Measurements from ENCODE around the gene ALLC.

Gene ALLC

GRCh38 chr2:3641841-3642421 lies 16.1 kb upstream of the ALLC start:
- DNase-seq: no peak

DNA sequence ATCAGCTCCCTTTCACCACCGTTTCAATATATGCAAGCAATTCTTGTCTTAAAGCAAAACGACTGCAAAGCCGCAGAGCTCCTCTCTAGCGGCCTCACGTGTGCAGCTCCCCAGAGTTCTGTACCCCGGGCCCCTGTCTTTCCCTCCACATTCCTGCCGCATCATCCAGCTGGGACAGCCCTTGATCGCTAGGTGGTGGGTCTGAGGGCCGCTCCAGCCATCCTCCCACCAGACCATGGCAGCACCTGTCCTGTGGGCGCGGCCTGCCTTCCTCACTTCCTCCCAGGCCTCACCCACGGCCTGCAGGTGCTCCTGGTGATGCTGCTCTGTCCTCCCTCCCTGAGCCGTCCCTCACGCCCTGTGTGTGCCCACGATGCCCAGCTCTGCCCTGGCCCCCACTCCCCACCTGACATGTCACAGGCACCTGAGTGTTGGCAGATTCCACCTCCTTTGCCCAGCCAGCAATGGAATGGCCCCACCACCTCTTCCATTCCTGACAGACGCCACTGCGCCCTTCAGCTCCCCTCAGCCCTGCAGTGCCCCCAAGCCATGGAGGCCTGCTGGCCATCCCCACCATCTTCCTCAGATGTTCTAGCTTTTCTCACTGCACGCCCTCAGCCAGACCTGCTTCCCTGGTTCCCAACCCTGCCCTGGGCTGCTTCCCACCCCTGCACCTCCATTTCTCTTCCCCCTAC lies 15.3 kb upstream of the ALLC start:
- no peak for DNase-seq

DNA sequence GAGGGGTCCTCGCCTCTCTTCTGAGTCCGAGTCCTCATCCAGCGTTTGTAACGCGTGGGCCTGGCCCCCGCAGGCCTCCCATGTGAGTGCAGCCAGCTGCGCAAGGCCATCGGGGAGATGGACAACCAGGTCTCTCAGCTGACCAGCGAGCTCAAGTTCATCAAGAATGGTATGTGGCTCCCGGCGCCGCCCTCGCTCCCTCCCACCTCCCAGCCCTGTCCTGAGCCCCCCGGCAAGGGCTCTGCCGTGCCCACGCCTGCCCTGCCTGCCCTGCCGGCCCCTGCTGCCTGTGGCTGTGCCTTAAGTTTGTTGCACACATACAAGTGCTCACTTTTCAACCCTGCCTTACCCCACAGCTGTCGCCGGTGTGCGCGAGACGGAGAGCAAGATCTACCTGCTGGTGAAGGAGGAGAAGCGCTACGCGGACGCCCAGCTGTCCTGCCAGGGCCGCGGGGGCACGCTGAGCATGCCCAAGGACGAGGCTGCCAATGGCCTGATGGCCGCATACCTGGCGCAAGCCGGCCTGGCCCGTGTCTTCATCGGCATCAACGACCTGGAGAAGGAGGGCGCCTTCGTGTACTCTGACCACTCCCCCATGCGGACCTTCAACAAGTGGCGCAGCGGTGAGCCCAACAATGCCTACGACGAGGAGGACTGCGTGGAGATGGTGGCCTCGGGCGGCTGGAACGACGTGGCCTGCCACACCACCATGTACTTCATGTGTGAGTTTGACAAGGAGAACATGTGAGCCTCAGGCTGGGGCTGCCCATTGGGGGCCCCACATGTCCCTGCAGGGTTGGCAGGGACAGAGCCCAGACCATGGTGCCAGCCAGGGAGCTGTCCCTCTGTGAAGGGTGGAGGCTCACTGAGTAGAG lies 14.4 kb upstream of the ALLC start:
- no peak for DNase-seq

DNA sequence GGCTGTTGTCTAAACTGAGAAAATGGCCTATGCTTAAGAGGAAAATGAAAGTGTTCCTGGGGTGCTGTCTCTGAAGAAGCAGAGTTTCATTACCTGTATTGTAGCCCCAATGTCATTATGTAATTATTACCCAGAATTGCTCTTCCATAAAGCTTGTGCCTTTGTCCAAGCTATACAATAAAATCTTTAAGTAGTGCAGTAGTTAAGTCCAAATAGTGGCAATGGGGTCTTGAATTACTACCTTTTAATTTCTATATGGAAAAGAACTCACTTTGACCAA lies 13.8 kb upstream of the ALLC start:
- DNase-seq: no peak

- DNase-seq: no peak
Measured at GRCh38 chr2:3644891-3645605, 13.0 kb upstream of the ALLC start.

GRCh38 chr2:3645745-3646389 lies 12.1 kb upstream of the ALLC start:
- DNase-seq: no peak

GRCh38 chr2:3646446-3646845 lies 11.6 kb upstream of the ALLC start:
- DNase-seq: no peak

DNA sequence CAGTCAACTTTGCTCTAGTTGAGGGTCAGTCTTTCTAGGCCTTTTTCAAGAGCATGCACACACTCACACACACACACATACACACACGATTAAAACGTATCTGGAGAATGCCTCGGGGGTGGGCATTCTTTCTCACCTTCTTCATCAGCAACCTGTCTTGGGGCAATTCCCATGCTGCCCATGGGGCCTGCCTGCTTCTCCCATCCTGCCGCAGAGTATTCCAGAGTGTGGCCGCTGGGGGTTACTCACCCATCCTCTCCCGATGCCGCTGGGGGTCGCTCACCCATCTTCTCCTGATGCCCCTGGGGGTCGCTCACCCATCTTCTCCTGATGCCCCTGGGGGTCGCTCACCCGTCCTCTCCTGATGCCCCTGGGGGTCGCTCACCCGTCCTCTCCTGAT lies 10.8 kb upstream of the ALLC start:
- DNase-seq: no peak

- no peak for DNase-seq
Measured at GRCh38 chr2:3647831-3648651, 10.0 kb upstream of the ALLC start.

DNA sequence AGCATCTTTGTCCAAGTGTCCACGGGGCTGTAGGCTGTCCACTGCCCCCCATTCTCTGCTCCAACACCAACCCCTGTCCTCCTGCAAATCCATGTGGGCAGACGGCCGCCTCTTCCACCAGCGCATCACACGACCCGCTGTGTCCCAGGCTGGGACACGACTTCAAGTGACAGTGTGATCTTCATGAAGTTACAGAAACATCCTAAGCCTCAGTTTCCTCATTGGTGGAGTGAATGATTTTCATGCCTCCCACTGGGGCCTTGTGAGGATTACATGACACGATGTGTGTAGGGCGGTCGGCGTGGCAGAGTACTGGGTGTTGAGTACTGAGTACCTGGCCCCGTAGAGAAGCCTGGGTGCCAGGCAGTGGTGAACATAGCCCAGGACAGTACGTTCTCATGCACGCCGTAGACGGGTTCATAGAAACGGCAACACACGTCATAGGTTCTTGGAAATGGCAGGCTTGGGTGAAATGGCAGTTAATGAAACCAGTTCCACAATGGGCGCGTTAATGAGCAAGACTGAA lies 9.3 kb upstream of the ALLC start:
- no peak for DNase-seq

GRCh38 chr2:3649581-3649980 lies 8.4 kb upstream of the ALLC start:
- no peak for DNase-seq

GRCh38 chr2:3650140-3650920 lies 7.7 kb upstream of the ALLC start:
- DNase-seq: no peak

DNA sequence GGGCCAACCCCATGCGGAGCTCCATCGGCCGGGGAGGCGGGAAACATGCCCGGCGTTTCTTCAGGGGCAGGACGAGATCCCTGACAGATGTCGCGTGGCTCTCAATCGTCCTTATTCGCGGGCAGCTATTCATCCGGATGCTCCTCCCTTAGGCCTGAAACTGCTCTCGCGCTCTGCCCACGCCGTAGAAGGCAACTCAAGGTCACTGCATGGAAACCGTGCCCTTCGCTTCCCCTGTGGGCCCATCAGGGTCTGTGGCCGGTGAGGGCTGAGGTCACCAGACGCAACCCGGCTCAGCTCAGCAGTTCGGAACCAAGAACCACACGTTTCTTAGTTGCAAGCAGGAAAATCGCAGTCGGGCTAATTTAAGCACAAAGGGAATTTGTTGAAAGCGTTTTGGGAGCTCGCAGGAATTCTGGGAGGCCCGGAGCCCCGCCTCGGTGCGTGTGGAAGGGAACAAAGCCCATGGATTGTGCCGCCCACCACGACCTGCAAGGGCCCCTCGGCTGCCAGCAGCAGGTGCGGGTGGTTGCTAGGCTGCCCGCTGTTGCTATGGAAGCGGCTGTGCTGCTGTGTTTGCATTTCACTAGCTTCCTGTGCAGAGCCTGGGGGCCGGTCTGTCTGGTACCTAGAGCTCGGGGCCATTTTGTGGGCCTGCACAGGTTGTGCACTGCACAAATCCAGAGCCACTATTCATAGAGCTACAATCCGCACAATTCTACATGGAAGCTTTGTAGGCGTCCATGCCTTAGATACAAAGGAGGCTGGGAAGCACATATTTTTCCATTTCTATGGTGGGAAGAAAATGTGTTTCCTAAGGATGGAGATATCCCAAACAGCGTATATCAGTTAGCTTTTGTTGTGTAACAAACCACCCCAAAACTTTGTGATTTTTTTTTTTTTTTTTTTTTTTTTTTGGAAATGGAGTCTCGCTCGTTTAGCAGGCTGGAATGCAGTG lies 6.0 kb upstream of the ALLC start:
- peak; percentile 80 for DNase-seq

DNA sequence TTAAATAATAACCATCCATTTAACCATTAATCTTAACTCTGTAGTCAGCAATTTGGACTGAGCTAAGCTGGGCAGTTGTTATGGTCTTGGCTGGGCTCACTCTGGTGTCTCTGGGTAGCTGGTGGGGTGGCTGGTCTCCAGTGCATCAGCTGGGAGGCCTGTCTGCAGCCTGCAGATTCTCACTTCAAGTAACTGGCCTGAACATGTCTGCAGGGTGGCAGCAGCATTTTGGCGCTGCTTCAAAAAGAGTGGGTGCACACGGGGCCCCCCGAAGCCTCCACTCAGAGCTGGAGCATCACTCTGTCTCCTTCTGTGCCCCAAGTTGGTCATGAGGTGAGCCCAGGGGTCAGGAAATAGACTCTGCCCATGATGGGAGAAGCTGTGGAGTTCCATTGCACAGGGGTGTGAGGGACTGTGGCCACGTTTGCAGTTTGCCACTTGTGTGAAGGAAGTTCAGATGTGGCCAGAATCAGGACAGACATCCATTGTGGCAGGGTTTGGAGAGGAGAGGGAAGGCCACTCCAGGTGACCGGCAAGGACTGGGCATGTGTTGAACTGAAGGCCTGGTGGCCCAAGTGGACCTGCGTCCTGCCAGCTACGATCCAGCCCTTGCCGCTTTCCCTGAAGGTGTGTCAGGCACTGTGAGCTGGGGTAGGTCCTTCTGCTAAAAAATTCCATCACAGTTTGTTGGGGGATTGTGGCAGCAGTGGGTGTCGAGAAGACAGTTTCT lies 4.9 kb upstream of the ALLC start:
- DNase-seq: no peak

GRCh38 chr2:3654011-3654410 lies 4.0 kb upstream of the ALLC start:
- DNase-seq: no peak

GRCh38 chr2:3654531-3655225 lies 3.3 kb upstream of the ALLC start:
- no peak for DNase-seq

GRCh38 chr2:3655871-3656761 lies 1.9 kb upstream of the ALLC start:
- DNase-seq: no peak

Measured in NCI-H526 treated with DMSO at 0.1 percent for 48 hours (cell line).